HG03571 (cell line): ENCODE data around the gene PNPLA1.

Experiments used
- ATAC-seq: cut with Tn5 transposase; IDR thresholded peaks from one replicate; pipeline ENCODE4 v1.9.1; 2021; ENCODE audit not compliant: unreplicated experiment

Gene PNPLA1

GRCh38 chr6:36246506-36247268 lies 23.2 kb upstream of the PNPLA1 start:
- no peak for ATAC-seq

GRCh38 chr6:36247693-36248092 lies 22.2 kb upstream of the PNPLA1 start:
- ATAC-seq: no peak

- no peak for ATAC-seq
Observed at GRCh38 chr6:36248980-36249379, 20.9 kb upstream of the PNPLA1 start.

- no peak for ATAC-seq
Observed at GRCh38 chr6:36249536-36249935, 20.3 kb upstream of the PNPLA1 start.

GRCh38 chr6:36252005-36252404 lies 17.9 kb upstream of the PNPLA1 start:
- no peak for ATAC-seq

- no peak for ATAC-seq
Observed at GRCh38 chr6:36263390-36264000, 6.4 kb upstream of the PNPLA1 start.

- no peak for ATAC-seq
Observed at GRCh38 chr6:36265744-36266143, 4.1 kb upstream of the PNPLA1 start.

- ATAC-seq: no peak
Observed at GRCh38 chr6:36266913-36267644, 2.8 kb upstream of the PNPLA1 start.

- ATAC-seq: no peak
Observed at GRCh38 chr6:36267731-36268477, 2.0 kb upstream of the PNPLA1 start.

GRCh38 chr6:36268478-36269275 lies 1.2 kb upstream of the PNPLA1 start:
- no peak for ATAC-seq

GRCh38 chr6:36272234-36272633 lies 2.4 kb downstream of the PNPLA1 start:
- no peak for ATAC-seq

GRCh38 chr6:36273067-36273466 lies 3.2 kb downstream of the PNPLA1 start:
- ATAC-seq: no peak

GRCh38 chr6:36273802-36274514 lies 4.1 kb downstream of the PNPLA1 start:
- no peak for ATAC-seq

- ATAC-seq: no peak
Observed at GRCh38 chr6:36276581-36277536, 7.0 kb downstream of the PNPLA1 start.

- no peak for ATAC-seq
Observed at GRCh38 chr6:36277946-36278470, 8.1 kb downstream of the PNPLA1 start.

- ATAC-seq: no peak
Observed at GRCh38 chr6:36280467-36280866, 10.6 kb downstream of the PNPLA1 start.

GRCh38 chr6:36280983-36281382 lies 11.1 kb downstream of the PNPLA1 start:
- no peak for ATAC-seq

- no peak for ATAC-seq
Observed at GRCh38 chr6:36283608-36284007, 13.7 kb downstream of the PNPLA1 start.

GRCh38 chr6:36284359-36284758 lies 14.5 kb downstream of the PNPLA1 start:
- no peak for ATAC-seq
